ENCODE data around the gene ASIC2.

The ASIC2 gene

GRCh38 chr17:33242375-33243124 is 50.5 kb downstream of the ASIC2 start:
- no peak for DNase-seq

- no peak for DNase-seq
These were observed 51.7 kb downstream of the ASIC2 start for GRCh38 chr17:33241390-33241789.

GRCh38 chr17:33240362-33240761 is 52.7 kb downstream of the ASIC2 start:
- DNase-seq: no peak

GRCh38 chr17:33239702-33240101 is 53.4 kb downstream of the ASIC2 start:
- no peak for DNase-seq

DNA sequence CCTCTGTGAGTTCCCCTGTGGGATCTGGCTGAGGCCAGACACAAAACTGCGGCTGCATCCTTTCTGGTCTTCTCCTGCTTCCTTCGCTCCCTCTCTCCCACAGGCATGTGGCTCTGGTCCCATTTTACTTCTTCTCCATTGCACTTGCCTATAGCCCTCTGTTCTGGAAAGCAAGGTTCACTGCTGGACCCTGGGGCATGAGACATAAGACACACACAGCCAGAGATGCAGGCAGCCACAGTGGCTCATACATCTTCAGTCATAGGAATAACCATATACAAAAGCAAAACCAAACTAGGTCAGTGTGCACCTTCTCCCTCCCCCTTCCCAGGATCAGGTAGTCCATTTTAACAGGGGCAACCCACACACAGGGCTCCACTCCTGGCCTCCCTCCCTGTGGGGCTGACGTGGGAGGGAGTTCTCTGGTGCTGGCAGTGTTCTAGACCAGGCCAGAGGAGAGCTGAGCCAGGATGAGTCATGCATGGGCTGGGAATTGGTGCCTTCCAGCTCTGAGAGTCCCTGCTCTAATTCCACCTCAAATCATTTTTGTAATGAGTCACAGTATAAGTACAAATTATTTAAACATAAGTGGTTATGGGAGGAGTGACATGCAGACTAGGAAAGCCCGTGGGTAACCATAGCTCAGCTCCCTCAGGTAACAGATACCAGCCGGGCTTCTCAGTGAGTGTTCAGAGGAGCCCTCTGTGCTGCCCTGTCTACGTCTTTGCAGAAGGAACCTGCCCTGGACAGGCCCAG is 58.0 kb downstream of the ASIC2 start:
- peak; percentile 33 for DNase-seq

- DNase-seq: no peak
These were observed 58.9 kb downstream of the ASIC2 start for GRCh38 chr17:33234233-33234632.

DNA sequence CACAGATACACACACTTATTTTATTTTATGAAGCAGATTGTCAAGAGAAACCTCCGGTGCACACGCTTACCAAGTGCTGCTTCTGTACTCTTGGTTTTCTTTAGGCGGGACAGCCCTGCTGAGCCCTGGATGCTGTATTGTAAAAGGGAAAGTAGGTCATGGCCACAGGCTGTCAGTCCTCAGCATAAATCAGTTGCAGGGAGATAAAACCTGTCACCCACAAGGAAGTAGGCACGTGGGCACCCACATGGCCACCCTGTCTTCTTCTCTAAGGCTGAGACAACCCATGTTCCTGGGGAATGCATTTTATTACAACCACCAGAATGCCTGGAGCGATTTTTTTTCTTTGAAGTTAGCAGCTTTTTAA is 59.3 kb downstream of the ASIC2 start:
- DNase-seq: peak; percentile 3

GRCh38 chr17:33229499-33229898 is 63.6 kb downstream of the ASIC2 start:
- no peak for DNase-seq

- no peak for DNase-seq
These were observed 64.1 kb downstream of the ASIC2 start for GRCh38 chr17:33229028-33229427.

- DNase-seq: no peak
These were observed 64.5 kb downstream of the ASIC2 start for GRCh38 chr17:33228548-33228947.

DNA sequence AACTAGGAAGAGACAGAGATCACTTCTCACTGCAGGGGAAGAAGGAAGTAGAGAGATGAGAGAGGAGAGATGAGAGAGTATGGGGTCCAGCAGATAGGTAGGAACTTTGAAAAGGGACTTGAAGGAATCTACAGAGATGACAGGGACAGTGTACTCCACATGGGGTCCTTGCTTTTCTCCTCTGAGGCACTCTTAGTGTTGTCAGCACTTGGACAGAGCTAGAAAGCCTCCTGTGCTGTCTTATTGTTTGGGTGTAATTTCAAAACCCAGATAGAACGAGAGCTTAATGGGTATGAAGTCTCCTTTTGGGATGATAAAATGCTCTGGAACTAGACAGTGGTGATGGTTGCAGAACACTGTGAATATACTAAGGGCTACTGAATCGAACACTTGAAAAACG is 65.2 kb downstream of the ASIC2 start:
- DNase-seq: no peak

GRCh38 chr17:33225994-33226393 is 67.1 kb downstream of the ASIC2 start:
- DNase-seq: no peak

GRCh38 chr17:33225509-33225908 is 67.6 kb downstream of the ASIC2 start:
- DNase-seq: no peak

DNA sequence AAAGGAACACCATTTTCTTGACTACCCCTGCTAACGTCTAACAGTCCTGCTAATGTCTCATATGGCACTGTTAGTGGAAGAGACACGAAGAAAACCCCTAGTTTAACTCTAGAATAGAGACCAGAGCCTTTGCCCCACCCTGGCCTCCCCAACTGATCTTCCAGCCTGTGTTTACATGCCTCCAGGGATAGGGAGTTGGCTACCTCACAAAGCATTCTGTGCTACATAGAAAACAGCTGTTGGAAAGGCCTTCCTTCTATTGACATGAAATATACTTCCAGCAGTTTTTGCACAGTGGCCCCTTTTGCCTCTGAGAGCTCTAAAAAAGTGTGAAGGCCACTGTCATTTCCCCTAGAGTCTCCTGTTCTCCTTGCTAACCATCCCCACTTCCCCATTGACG is 73.1 kb downstream of the ASIC2 start:
- DNase-seq: no peak

- DNase-seq: no peak
These were observed 74.1 kb downstream of the ASIC2 start for GRCh38 chr17:33218698-33219601.

DNA sequence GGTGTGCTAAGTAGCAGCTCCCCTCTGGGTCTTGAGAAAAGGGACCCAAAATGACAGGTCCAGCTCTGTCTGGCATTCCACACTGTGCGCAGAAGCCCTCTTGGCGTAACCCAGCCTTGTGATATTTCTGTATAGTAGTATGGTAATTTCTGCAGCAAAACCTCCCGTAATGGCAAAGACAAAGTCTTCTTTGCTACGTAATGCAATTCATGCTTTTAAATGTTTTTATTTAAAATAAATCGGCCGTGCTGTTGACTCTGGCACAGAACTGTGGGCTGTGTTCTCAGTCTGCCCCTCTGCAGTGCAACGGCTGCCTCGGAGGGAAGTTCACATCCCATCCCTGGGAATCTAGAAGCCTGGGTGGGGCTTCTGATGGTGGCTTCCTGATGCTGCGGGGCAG is 75.2 kb downstream of the ASIC2 start:
- no peak for DNase-seq

GRCh38 chr17:33214996-33215395 is 78.1 kb downstream of the ASIC2 start:
- no peak for DNase-seq

- no peak for DNase-seq
These were observed 82.8 kb downstream of the ASIC2 start for GRCh38 chr17:33210285-33210684.

- no peak for DNase-seq
These were observed 83.4 kb downstream of the ASIC2 start for GRCh38 chr17:33209671-33210070.

DNA sequence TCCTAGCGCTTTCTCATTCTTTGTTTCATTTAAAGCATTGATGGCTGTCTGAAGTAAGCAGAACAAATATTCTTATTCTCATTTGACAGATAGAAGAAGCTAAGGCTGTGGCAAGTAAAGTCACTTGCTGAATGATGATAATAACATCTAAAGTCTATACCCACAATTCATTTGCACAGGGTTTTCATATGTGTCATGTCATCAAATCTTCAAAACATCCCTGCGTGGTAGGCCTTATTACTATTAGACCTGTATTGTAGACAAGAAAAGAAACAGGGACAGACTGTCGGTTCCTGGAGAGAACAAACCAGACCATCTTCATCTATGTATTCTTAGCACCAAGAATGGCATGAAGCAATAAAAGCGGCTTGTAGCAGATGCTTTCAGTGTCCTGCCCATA is 85.9 kb downstream of the ASIC2 start:
- no peak for DNase-seq

GRCh38 chr17:33205552-33205951 is 87.5 kb downstream of the ASIC2 start:
- DNase-seq: no peak

GRCh38 chr17:33204701-33205100 is 88.4 kb downstream of the ASIC2 start:
- DNase-seq: no peak

DNA sequence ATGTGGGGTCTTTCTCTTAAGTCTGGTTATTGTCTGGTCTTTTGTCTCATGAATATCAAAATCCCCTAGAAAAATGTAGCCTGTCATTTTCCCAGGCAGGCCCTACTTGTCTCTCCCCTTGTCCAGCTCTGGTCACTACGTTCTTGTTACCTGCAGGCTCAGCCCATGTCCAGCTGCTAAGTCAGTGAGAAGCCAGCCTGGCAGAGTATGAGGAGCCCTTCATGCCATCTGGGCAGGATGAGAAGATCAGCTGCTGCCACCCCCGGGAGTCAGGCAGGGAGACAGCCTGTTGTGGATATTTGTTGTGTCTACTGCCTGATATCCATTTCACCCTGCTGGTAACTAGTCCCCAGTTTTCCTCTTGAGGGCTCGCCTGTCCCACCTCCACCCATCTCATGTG is 88.9 kb downstream of the ASIC2 start:
- DNase-seq: no peak

Measured in stimulated activated naive CD4-positive, alpha-beta T cell treated with Interleukin-2 at 50 U/mL for 16 hours (primary cell).